Left ventricle myocardium inferior (tissue), 1 donor: ENCODE results near the gene ANTKMT. TPM values are rescaled to one million over a fixed set of nuclear protein-coding genes. Genes with fewer than 3 reads are reported as not detected.

Experiments
- DNase-seq: peaks from one replicate; pipeline ENCODE4 v3.0.0-alpha.2; 2020
- H3K27ac ChIP-seq: fragments of 200-600 bp; replicated peaks from 2 replicates; pipeline ENCODE4 v1.8.0; 2021
- H3K27me3 ChIP-seq: fragments of 200-600 bp; 2 replicates; pipeline ENCODE4 v1.8.0; 2021; ENCODE audit warnings: low read depth
- H3K36me3 ChIP-seq: fragments of 200-600 bp; 2 replicates; pipeline ENCODE4 v1.8.0; 2021
- H3K4me1 ChIP-seq: fragments of 200-600 bp; 2 replicates; pipeline ENCODE4 v1.8.0; 2021
- H3K4me3 ChIP-seq: fragments of 200-600 bp; 2 replicates; pipeline ENCODE4 v1.8.0; 2021; ENCODE audit warnings: mild to moderate bottlenecking, moderate library complexity
- H3K9me3 ChIP-seq: fragments of 200-600 bp; replicated peaks from 2 replicates; pipeline ENCODE4 v1.8.0; 2021
- CTCF ChIP-seq: fragments of 200-600 bp; IDR thresholded peaks from 2 replicates; pipeline ENCODE4 v1.8.0; 2021; ENCODE audit warnings: antibody characterized with exemption, mild to moderate bottlenecking, borderline replicate concordance
- intact Hi-C: fragments of 100-400 bp; cut with micrococcal nuclease; formaldehyde crosslinking; loops from one replicate; pipeline ENCODE4 v1.11.0; 2022
- total RNA-seq: library from RNA; stranded (reverse); fragmentation: NEBNext Ultra II Directional; extraction: Animal tissue kit (Norgen Biotek cat#: 25700); gene quantifications from one replicate; pipeline ENCODE4 v1.2.1, GENCODE V29; 2021
- donor health status: DM: no; HTN: yes; CAD: no; lungs with severe emphysema.

The ANTKMT gene
- total RNA-seq, 1 donor from 2014 or later, result 30.7 TPM

GRCh38 chr16:725463-726187, 4.7 kb downstream of the ANTKMT start:
- no peak overlapping the region for H3K4me3 ChIP-seq
- H3K9me3 ChIP-seq, result no peaks in the 10 kb centered on the region
- no peak for TF ChIP-seq CTCF
- H3K27ac ChIP-seq, result no peak overlapping the region
- DNase-seq, result no peak
- peaks cover 26% of the 10 kb centered on the region for H3K27me3 ChIP-seq
- intact Hi-C loops, result no loop called here
- H3K4me1 ChIP-seq, result peaks cover 42% of the 10 kb centered on the region
- peaks cover 4% of the 10 kb centered on the region for H3K36me3 ChIP-seq

GRCh38 chr16:726188-726437, 5.2 kb downstream of the ANTKMT start:
- Histone ChIP-seq H3K27me3 (peaks cover 26% of the 10 kb centered on the region), H3K4me3 (peak overlapping the region; percentile 75), H3K36me3 (peaks cover 5% of the 10 kb centered on the region), H3K9me3 (no peaks in the 10 kb centered on the region), H3K27ac (no peak overlapping the region), H3K4me1 (peaks cover 37% of the 10 kb centered on the region)
- intact Hi-C loops, result no loop called here
- DNase-seq, result no peak
- no peak for TF ChIP-seq CTCF

DNA sequence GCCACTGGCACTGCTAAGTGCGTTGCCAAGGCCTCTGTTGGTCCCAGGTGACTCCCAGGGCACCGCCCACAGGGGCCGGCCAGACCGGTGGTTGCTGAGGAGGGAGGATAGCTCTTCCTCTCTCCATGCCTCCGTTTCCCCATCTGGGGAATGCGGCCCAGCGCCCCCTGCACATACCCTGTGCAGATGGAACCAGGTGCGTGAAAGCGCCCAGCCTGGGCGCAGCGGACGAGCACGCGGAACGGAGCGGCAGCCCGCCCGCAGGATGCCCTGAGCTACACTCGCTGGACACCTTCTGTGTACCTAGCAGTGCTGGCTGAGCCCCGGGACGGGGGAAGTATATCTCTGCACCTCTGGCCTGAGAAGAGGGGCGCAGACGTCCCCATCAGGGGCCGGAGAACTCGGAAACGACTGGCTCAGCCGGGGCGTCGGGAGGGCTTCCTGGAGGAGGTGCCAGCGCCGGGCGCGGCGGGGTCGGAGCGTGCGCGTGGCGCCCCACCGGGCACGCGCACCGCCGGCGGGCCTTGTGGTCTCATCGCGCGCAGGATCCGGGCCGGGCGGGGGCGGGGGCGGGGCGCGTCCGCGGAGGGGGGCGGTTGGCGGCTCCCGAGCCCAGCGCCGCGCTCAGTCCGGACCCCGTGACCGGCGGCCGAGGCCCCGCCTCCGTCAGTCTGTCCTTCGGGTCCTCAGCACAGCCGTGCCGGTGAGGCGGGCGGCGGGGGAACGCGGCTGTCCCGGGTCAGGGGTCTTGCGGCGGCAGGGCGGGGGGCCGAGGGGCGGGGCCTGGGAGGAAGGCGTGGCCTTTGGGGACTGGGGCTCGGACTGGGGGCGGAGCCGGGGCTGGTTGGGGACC, 5.7 kb downstream of the ANTKMT start, which contains the start of the genes CCDC78 and HAGHL:
Gene CCDC78 (minus strand): TSS at position 6 of the 853 bp plus-strand sequence. CDS start 76 bp downstream, outside the sequence.
Gene HAGHL (plus strand): TSS at position 669 of the 853 bp plus-strand sequence. CDS start 404 bp downstream, outside the sequence.
- Histone ChIP-seq H3K27me3 (peaks cover 26% of the 10 kb centered on the region), H3K36me3 (peaks cover 5% of the 10 kb centered on the region), H3K27ac (no peak within 1 kb of the TSS), H3K4me1 (peaks cover 32% of the 10 kb centered on the region), H3K9me3 (no peaks in the 10 kb centered on the region), H3K4me3 (peak within 1 kb of the TSS; percentile 75)
- TF ChIP-seq CTCF, result no peak
- intact Hi-C loops, result no loop called here
- peak; percentile 67 for DNase-seq

- Histone ChIP-seq H3K27ac (no peak overlapping the region), H3K9me3 (no peaks in the 10 kb centered on the region), H3K4me1 (peaks cover 27% of the 10 kb centered on the region), H3K4me3 (peak overlapping the region; percentile 75), H3K36me3 (peaks cover 13% of the 10 kb centered on the region), H3K27me3 (peaks cover 26% of the 10 kb centered on the region)
- no peak for DNase-seq
- intact Hi-C loops, result no loop called here
- TF ChIP-seq CTCF, result no peak
These were observed 6.5 kb downstream of the ANTKMT start for GRCh38 chr16:727291-727977.

DNA sequence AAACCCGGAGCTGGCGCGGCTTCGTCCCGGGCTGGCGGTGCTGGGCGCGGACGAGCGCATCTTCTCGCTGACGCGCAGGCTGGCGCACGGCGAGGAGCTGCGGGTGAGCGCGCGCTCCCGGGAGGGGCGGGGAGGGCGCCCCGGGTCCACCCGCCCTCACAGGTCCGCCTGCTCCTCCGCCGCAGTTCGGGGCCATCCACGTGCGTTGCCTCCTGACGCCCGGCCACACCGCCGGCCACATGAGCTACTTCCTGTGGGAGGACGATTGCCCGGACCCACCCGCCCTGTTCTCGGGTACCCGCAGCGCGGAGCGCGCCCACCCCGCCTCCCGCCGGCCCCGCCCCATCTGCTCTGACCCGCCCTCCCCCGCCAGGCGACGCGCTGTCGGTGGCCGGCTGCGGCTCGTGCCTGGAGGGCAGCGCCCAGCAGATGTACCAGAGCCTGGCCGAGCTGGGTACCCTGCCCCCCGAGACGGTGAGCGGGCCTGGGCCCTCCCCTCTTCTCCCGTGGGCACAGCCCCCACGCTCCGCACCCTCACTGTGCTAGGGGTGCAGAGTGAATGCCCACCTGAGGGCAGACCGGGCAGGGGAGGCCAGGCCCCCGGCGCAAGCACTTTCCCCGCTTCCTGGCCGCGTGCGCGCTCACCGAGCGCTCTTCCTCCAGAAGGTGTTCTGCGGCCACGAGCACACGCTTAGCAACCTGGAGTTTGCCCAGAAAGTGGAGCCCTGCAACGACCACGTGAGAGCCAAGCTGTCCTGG, 7.4 kb downstream of the ANTKMT start:
- DNase-seq, result peak; percentile 65
- Histone ChIP-seq H3K27ac (no peak overlapping the region), H3K4me3 (peak overlapping the region; percentile 75), H3K36me3 (peaks cover 22% of the 10 kb centered on the region), H3K4me1 (peaks cover 27% of the 10 kb centered on the region), H3K9me3 (no peaks in the 10 kb centered on the region), H3K27me3 (peaks cover 26% of the 10 kb centered on the region)
- intact Hi-C loops, result no loop called here
- TF ChIP-seq CTCF, result no peak
